Activated CD8-positive, alpha-beta memory T cell treated with anti-CD3 and anti-CD28 coated beads, Interleukin-2, amount 50 U/mL, for 4 hours (primary cell): Measurements from ENCODE around the gene PEX10.

ENCODE experiments used
- DNase-seq: peaks from one replicate; pipeline ENCODE4 v3.0.0-alpha.2; 2020

Gene PEX10

DNA sequence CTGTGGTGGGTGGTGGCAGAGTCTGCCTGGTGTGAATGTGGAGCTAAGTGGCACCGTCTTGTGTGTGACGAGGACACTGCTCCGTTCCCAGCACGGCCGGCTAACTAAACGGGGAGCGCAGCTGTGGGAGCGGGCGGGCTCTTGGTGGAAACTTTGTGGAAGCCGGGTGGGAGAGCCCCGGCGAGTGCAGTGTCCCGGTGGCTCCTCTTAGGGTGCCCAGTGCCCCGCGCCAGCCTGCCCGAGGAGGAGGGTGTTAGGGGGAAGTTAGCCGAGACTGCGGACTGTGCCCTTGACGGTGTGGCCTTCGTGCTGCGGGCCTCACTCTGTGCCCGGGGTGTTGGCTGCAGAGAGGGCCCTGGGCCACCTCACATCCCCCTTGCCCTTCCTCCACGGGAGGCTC is 9.9 kb downstream of the PEX10 start:
- no peak for DNase-seq

GRCh38 chr1:2400950-2401649 is 11.3 kb downstream of the PEX10 start:
- DNase-seq, result no peak

- no peak for DNase-seq
Observed at GRCh38 chr1:2400576-2400909, 11.8 kb downstream of the PEX10 start.

- DNase-seq, result no peak
Observed at GRCh38 chr1:2399890-2400575, 12.3 kb downstream of the PEX10 start.

- no peak for DNase-seq
Observed at GRCh38 chr1:2398871-2399270, 13.5 kb downstream of the PEX10 start.

DNA sequence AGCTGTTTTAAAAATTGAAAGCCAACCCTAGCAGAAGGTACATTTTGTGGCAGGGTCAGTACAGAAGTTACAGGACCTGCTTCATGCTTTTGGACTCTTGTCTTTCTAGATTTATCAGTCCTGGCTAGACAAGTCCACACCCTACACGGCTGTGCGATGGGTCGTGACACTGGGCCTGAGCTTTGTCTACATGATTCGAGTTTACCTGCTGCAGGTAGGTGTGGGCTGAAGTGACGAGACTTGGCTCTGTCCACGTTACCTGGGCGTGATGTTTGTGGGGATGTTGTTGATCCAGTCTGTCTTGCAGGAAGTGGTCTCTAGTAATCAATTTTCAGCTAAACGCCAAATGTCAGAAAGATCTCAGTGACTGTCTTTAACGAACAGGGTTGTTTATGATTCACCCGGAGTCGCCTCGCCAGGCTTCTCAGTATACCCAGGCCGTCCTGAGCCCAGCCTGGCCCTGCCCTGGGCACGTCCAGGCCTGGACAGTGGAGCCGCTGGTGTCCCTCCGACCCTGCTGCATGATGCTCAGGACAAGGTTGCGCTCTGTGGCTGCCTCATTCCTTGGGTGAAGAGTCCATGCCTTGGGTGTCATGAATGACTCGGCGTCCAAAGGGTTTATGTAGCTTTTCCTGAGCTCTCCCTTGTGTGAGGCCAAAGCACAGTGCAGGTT is 15.2 kb downstream of the PEX10 start:
- no peak for DNase-seq

DNA sequence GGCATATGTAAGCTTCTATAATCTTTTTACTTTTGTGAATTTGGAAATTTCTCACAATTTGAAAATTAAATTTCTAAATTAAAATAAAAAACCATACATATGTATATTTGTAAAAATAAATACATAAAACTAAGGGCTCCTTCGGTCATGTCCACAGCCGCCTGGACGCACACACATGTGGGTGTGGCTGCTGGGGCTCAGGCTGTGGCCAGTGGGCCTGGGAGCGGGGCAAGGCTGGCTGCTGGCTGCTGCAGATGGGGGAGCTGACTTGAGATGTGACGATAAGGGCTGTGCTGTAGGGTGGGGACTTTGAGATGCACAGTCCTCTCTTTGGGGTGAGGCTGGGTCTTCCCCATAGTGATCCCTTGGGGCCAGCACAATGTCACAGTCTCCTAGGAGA is 15.9 kb downstream of the PEX10 start:
- DNase-seq, result no peak

GRCh38 chr1:2396059-2396458 is 16.3 kb downstream of the PEX10 start:
- no peak for DNase-seq

DNA sequence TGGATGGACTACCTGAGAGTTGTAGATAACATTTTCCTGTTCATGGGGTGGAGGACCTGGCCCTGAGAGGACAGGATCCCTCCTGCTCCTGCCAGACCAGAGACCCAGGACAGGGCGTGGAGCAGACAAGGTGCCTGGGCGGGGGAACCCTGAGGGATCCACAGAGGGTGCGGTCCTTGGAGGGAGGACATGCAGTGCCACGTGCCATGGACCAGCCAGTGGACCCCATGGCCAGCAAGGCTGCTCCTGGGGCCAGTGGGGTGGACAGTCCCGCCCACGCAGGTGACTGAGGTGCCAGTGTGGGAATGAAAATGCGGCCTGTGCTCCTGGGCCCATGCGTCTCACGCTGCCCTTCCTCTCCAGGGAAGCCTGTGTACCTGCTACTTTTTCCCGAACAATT is 17.1 kb downstream of the PEX10 start:
- DNase-seq, result no peak

- no peak for DNase-seq
Observed at GRCh38 chr1:2394761-2395160, 17.6 kb downstream of the PEX10 start.

- DNase-seq, result no peak
Observed at GRCh38 chr1:2394220-2394619, 18.1 kb downstream of the PEX10 start.

DNA sequence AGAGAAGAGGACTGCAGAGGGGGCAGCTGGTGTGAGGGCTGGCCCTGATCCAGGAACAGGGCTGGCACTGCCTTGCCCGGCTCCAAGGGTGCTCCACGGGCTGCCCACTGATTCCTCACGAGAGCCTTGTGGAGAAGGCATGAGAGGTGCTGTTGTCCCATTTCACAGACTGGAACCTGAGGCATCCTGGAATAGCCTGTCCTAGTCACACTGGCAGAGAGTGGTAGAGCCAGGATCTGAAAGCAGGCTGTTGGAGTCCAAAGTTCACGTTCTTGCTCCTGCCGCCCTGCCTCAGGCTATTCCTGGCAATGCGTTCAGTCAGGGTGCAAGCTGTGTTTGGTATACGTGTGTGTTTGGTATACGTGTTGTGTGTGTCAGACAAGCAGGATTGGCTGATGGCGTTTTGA is 18.9 kb downstream of the PEX10 start:
- DNase-seq, result no peak

DNA sequence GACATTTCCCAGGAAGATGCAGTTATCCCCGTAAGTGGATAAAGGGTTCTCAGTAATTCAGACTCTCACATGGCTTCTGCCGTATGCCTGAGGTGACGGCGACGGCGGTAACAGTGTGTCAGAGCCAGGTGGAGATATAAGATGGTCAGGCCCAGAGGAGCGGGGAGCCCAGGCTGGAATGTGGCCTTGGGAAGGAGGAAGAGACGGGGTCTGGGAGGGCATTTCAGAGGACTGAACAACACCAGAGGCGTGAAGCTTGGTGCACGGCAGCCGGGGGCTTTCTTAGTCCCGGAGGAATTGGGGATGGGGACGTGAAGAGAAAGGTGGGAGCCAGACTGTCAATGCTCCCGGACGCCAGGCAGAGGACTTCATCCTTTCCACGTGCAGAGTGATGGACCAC is 19.7 kb downstream of the PEX10 start:
- DNase-seq, result no peak

DNA sequence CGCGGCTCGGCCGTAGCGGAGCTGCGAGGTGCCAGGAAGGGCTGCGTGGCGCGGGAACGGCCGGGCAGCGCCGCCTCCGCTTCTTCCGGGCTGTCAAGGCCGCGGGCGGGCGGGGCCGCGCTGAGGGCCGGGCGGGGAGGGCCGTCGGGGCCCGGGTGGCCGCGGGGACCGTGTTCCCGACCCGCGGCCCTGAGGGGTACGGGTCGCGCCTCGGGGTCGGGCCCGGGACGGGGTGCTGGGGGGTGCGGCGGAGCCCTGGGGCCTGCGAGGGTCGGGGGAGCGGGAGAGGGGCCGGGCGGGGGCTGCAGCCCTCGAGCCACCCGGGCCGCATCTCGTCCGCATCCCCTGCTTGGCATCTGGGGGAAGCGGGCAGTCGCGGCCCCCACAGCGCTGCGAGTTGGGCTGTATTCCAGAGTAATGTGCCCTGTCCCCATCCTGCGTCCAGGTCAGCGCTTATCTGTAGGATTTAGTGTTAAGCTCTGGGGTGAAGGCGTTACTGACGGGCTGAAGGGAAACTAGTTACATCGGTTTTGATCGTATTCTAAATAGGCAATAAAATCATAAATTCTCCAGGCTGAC is 20.3 kb downstream of the PEX10 start:
- no peak for DNase-seq

GRCh38 chr1:2391041-2391930 is 21.1 kb downstream of the PEX10 start, which contains the start of the genes MORN1 and RER1:
Gene MORN1, minus strand, starts transcription at chr1:2391554. Its CDS starts 21 bp downstream, at chr1:2391533.
Gene RER1, plus strand, starts transcription at chr1:2391841. Its CDS starts 3,950 bp downstream, at chr1:2395791.
- DNase-seq, result peak; percentile 99

GRCh38 chr1:2389644-2390043 is 22.7 kb downstream of the PEX10 start:
- DNase-seq, result no peak

DNA sequence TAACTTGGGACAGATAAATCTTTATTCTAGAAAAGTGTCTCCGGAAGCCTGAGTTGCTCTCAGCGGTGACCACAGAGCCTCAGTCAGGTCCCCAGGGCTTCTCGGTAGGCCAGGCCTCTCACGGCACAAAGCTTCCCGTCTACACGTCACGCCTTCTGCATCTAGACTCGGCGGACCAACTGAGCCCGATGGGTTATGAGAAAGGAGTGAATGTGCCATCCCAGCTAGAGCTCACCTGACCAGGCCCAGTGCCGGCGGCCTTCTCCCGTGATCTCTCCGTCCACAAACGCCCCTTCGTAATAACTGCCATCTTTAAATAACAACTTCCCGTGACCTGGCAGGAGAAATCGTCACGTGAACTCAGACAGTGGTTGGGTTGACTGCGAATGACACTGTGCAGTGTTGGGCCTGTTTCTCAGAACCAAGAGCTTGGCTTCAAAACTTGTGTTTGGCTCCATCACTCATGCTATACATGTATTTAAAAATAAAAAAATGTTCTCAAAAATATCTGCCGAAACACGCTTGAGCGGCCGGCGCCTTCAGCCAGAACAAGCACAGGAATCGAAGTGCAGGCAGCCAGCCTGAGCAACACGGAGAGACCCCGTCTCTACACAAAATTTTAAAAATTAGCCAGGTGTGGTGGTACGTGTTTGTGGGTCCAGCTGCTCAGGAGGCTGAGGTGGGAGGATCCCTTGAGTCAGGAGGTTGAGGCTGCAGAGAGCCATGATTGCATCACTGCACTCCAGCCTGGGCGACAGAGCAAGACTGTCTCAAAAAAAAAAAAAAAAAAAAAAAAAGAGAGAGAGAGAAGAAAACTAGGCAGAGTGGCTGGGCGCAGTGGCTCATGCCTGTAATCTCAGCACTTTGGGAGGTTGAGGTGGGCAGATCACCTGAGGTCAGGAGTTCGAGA is 24.1 kb downstream of the PEX10 start:
- peak; percentile 6 for DNase-seq

GRCh38 chr1:2386636-2387611 is 25.4 kb downstream of the PEX10 start:
- peak; percentile 8 for DNase-seq

GRCh38 chr1:2385606-2386280 is 26.6 kb downstream of the PEX10 start:
- DNase-seq, result peak; percentile 9
